Common myeloid progenitor, CD34-positive (primary cell): Measurements from ENCODE around the gene REXO4.
"Not testable (repeated sequence)": the region's sequence is repeated elsewhere in the genome, so short reads cannot be mapped to it uniquely, and the experiment has no call there.

Experiments
- CTCF ChIA-PET: fragments of 350-600 bp; sonication (Branson Sonifier 250); formaldehyde crosslinking; loops from one replicate; lab custom pipeline; 2021; ENCODE audit warnings: antibody characterized with exemption; lab: Charles Lee
- POLR2A ChIA-PET: fragments of 350-600 bp; sonication (Branson Sonifier 250); formaldehyde crosslinking; loops from one replicate; lab custom pipeline; 2021; ENCODE audit warnings: antibody characterized with exemption; lab: Charles Lee
- DNase-seq, 3 donors: peaks; one replicate each; pipeline versions ENCODE4 v3.0.0 to v3.0.0-alpha.2; 2013
- H3K27ac ChIP-seq, 2 experiments: 1 replicate in 1 of 2; 2 replicates in 1 of 2; pipeline ENCODE4 v1.7.0; 2013; ENCODE audit warnings: inconsistent platforms in 2 of 2, low read length in 2 of 2, mild to moderate bottlenecking in 2 of 2, low read depth in 1 of 2, moderate library complexity in 1 of 2; ENCODE audit not compliant: severe bottlenecking in 2 of 2, insufficient read depth in 1 of 2, poor library complexity in 1 of 2
- H3K27me3 ChIP-seq, 5 experiments: replicated peaks in 2 of 5; 1 replicate in 3 of 5; 2 replicates in 2 of 5; pipeline versions ENCODE4 v1.6.1 to v1.7.0; 2013; ENCODE audit warnings: low read length in 4 of 5, mild to moderate bottlenecking in 2 of 5, moderate library complexity in 2 of 5, inconsistent platforms in 1 of 5; ENCODE audit not compliant: insufficient read depth in 5 of 5, control insufficient read depth in 4 of 5
- H3K36me3 ChIP-seq, 4 experiments: 1 replicate in 2 of 4; 2 replicates in 2 of 4; pipeline versions ENCODE4 v1.6.1 to v1.7.0; 2013; ENCODE audit warnings: low read length in 3 of 4, control low read depth in 1 of 4, mild to moderate bottlenecking in 1 of 4; ENCODE audit not compliant: control insufficient read depth in 4 of 4, insufficient read depth in 4 of 4
- H3K4me1 ChIP-seq, 4 experiments: 1 replicate in 3 of 4; 2 replicates in 1 of 4; pipeline versions ENCODE4 v1.6.1 to v1.7.1; 2013; ENCODE audit warnings: low read length in 3 of 4, mild to moderate bottlenecking in 3 of 4, control low read depth in 1 of 4, inconsistent platforms in 1 of 4, moderate library complexity in 1 of 4; ENCODE audit not compliant: control insufficient read depth in 4 of 4, insufficient read depth in 4 of 4; ENCODE audit errors: control extremely low read depth in 1 of 4
- H3K4me3 ChIP-seq, 7 experiments: 1 replicate in 4 of 7; 2 replicates in 3 of 7; pipeline versions ENCODE4 v1.5.1 to v1.7.0; 2013; ENCODE audit warnings: mild to moderate bottlenecking in 7 of 7, low read length in 6 of 7, moderate library complexity in 6 of 7, inconsistent platforms in 2 of 7, low read depth in 2 of 7, control low read depth in 1 of 7; ENCODE audit not compliant: insufficient read depth in 4 of 7, control insufficient read depth in 1 of 7; ENCODE audit errors: extremely low read depth in 1 of 7
- H3K9me3 ChIP-seq, 5 experiments: 1 replicate in 4 of 5; 2 replicates in 1 of 5; pipeline versions ENCODE4 v1.6.1 to v1.7.1; 2013; ENCODE audit warnings: low read length in 4 of 5, mild to moderate bottlenecking in 2 of 5, inconsistent platforms in 1 of 5, low read depth in 1 of 5, moderate library complexity in 1 of 5; ENCODE audit not compliant: control insufficient read depth in 4 of 5, insufficient read depth in 2 of 5; ENCODE audit errors: control extremely low read depth in 1 of 5
- WGBS: methylation state at CpG from one replicate; pipeline ENCODE4 v1.1.5; 2013; ENCODE audit not compliant: insufficient coverage; 5-methylcytosine and 5-hydroxymethylcytosine counted together

Gene REXO4

GRCh38 chr9:133400292-133400691, 17.5 kb downstream of the REXO4 start:
- ChIA-PET POLR2A (no interaction called here), CTCF (interaction anchor here (1.1 to 1.2 kb wide), 2 partner anchors 11 to 41 kb away, joined by 4 read pairs; no protein-coding TSS in a partner anchor)
- H3K27ac ChIP-seq: no peak overlapping the region
- H3K36me3 ChIP-seq: peaks cover 0 to 27% (median 23%) of the 10 kb centered on the region in 4 experiments
- WGBS: 92% methylated on average over 8 of the region's 12 CpGs
- no peak for DNase-seq
- no peaks in the 10 kb centered on the region for H3K27me3 ChIP-seq
- H3K4me3 ChIP-seq: no peak overlapping the region
- no peaks in the 10 kb centered on the region for H3K4me1 ChIP-seq
- no peaks in the 10 kb centered on the region for H3K9me3 ChIP-seq

- 77% methylated on average over 8 of the region's 9 CpGs for WGBS
- no peak for DNase-seq
- H3K4me3 ChIP-seq: no peak overlapping the region
- ChIA-PET CTCF (interaction anchor here (0.6 to 2.0 kb wide), 6 partner anchors 10 to 112 kb away, joined by 3 to 6 read pairs (median 4); no protein-coding TSS in a partner anchor), POLR2A (no interaction called here)
- no peak overlapping the region for H3K27ac ChIP-seq
- peaks cover 0 to 10% (median 6%) of the 10 kb centered on the region in 4 experiments for H3K36me3 ChIP-seq
- peaks cover 0 to 4% (median 0%) of the 10 kb centered on the region in 4 experiments for H3K4me1 ChIP-seq
- no peaks in the 10 kb centered on the region for H3K9me3 ChIP-seq
- no peaks in the 10 kb centered on the region for H3K27me3 ChIP-seq
Observed at GRCh38 chr9:133397895-133398294, 19.9 kb downstream of the REXO4 start.

- Histone ChIP-seq H3K36me3 (peaks cover 0 to 5% (median 4%) of the 10 kb centered on the region in 4 experiments), H3K4me1 (peaks cover 0 to 4% (median 0%) of the 10 kb centered on the region in 4 experiments), H3K9me3 (no peaks in the 10 kb centered on the region), H3K4me3 (no peak overlapping the region), H3K27me3 (no peaks in the 10 kb centered on the region), H3K27ac (no peak overlapping the region)
- CTCF ChIA-PET: interaction anchor here (0.6 to 2.0 kb wide), 5 partner anchors 10 to 112 kb away, joined by 3 to 6 read pairs (median 4); no protein-coding TSS in a partner anchor
- WGBS: 87% methylated on average over 5 of the region's 6 CpGs
- DNase-seq: no peak
- POLR2A ChIA-PET: no interaction called here
Observed at GRCh38 chr9:133397370-133397769, 20.4 kb downstream of the REXO4 start.

- ChIA-PET POLR2A (no interaction called here), CTCF (interaction anchor here (1.3 to 2.0 kb wide), 4 partner anchors 9 to 92 kb away, joined by 3 to 6 read pairs (median 4); no protein-coding TSS in a partner anchor)
- Histone ChIP-seq H3K4me3 (no peak overlapping the region), H3K27me3 (no peaks in the 10 kb centered on the region), H3K4me1 (peaks cover 0 to 4% (median 0%) of the 10 kb centered on the region in 4 experiments), H3K27ac (no peak overlapping the region), H3K36me3 (peaks cover 0 to 5% (median under 1%) of the 10 kb centered on the region in 4 experiments), H3K9me3 (no peaks in the 10 kb centered on the region)
- no peak for DNase-seq
- WGBS: 48% methylated on average over 13 of the region's 14 CpGs
Observed at GRCh38 chr9:133396952-133397351, 20.9 kb downstream of the REXO4 start.

- H3K4me1 ChIP-seq: peaks cover 0 to 4% (median 0%) of the 10 kb centered on the region in 4 experiments
- no peaks in the 10 kb centered on the region for H3K9me3 ChIP-seq
- no peak overlapping the region for H3K4me3 ChIP-seq
- no peaks in the 10 kb centered on the region for H3K36me3 ChIP-seq
- no peak overlapping the region for H3K27ac ChIP-seq
- H3K27me3 ChIP-seq: no peaks in the 10 kb centered on the region
- CTCF ChIA-PET: interaction anchor here (1.3 kb wide), 1 partner anchor 37 kb away, joined by 3 read pairs; no protein-coding TSS in a partner anchor
- 63% methylated on average over 3 of the region's 8 CpGs for WGBS
- no peak for DNase-seq
- POLR2A ChIA-PET: no interaction called here
Observed at GRCh38 chr9:133394687-133395271, 23.0 kb downstream of the REXO4 start.

- DNase-seq: no peak
- H3K4me1 ChIP-seq: peaks cover 0 to 4% (median 0%) of the 10 kb centered on the region in 4 experiments
- ChIA-PET POLR2A (no interaction called here), CTCF (interaction anchor here (0.6 kb wide), 1 partner anchor 9 kb away, joined by 3 read pairs; no protein-coding TSS in a partner anchor)
- H3K4me3 ChIP-seq: no peak overlapping the region
- no peaks in the 10 kb centered on the region for H3K36me3 ChIP-seq
- H3K27me3 ChIP-seq: no peaks in the 10 kb centered on the region
- WGBS: 100% methylated on average over 3 of the region's 3 CpGs
- no peaks in the 10 kb centered on the region for H3K9me3 ChIP-seq
- H3K27ac ChIP-seq: no peak overlapping the region
Observed at GRCh38 chr9:133393399-133393798, 24.4 kb downstream of the REXO4 start.

- H3K27ac ChIP-seq, H3K9me3 ChIP-seq, H3K36me3 ChIP-seq, H3K27me3 ChIP-seq, H3K4me3 ChIP-seq, DNase-seq, H3K4me1 ChIP-seq, POLR2A ChIA-PET, CTCF ChIA-PET: not testable (repeated sequence)
- no CpG with 5 or more reads among the region's 3 CpGs for WGBS
Observed at GRCh38 chr9:133392308-133392707, 25.5 kb downstream of the REXO4 start.
